ENCODE results near the gene B4GALNT1. TPM values are rescaled to one million over a fixed set of nuclear protein-coding genes. Genes with fewer than 3 reads are reported as not detected.

Gene B4GALNT1
- total and polyA plus RNA-seq, 9 of the 15 experiments (the other 6 are each of a cell fraction or from before 2014, with no cell fraction given): 1.0 to 32.2 (median 9.8) TPM

DNA sequence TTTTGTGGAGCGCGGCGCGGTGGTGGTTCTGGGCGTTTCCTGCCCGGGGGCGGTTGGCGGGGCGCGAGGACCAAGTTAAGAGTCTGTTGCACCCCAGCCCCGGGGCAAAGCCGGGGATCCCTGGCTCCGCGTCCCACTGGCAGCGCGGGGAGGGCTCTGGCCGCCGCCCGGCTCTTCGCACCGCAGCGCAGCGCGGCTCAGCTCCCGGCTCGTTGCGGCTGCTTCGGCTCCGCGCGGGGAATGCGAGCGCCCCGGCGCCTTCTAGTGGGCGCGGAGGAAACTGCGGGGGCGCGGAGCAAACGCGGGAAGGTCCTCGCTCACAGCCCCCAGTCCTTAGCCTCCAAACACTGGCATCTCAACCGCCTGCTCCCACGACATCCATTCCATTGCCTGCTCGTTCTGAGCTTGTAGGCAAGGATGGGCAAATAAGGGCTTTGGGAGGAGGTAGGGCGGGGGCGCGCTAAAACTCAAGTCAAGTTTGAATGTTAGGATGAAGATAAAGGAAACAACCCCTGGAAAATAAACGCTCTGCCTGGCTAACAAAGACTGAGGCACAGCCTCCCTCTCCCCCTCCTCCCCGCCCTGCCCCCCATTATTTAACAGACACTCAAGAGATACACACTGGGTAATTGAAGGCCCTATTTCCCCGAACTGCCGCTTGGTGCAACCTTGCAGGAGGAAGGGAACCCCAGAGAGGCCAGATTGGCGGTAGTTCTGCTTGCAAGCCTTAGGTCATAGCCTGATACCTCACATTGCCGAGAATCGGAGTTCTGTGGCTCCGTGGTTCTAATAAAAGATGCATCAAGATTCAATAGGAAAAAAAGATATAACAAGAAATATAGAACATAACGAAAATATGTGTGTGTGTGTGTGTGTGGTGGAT is at the start of gene B4GALNT1 (continued):
- TF ChIP-seq ZMIZ1 (IDR thresholded peaks at IDR 0.05; ENCODE audit: low read depth in 2 of 2, low read length in 2 of 2) (no peak), ERF (CRISPR knock-in tag; IDR thresholded peaks at IDR 0.05) (no peak), NFIC (IDR thresholded peaks at IDR 0.05) (no peak), MXI1 (IDR thresholded peaks at IDR 0.05; ENCODE audit: low read depth, low read length) (no peak), SNRNP70 (optimal IDR thresholded peaks at IDR 0.05; ENCODE audit: low read depth, low read length) (no peak), LCOR (CRISPR knock-in tag; IDR thresholded peaks at IDR 0.05) (no peak; the same call in none of the 2 replicates), TAL1 (IDR thresholded peaks at IDR 0.05) (no peak), ZNF644 (tag; IDR thresholded peaks at IDR 0.05; ENCODE audit: low read depth) (no peak), CHCHD3 (CRISPR knock-in tag; IDR thresholded peaks at IDR 0.05) (no peak), PTRF (tag; IDR thresholded peaks at IDR 0.05) (no peak), POLR2AphosphoS5 (IDR thresholded peaks at IDR 0.05; ENCODE audit: control insufficient read depth, insufficient read depth, low read depth, low read length) (peak; percentile 44; the same call in 1 of the 2 replicates)
- TF ChIP-seq, protein P1, sequence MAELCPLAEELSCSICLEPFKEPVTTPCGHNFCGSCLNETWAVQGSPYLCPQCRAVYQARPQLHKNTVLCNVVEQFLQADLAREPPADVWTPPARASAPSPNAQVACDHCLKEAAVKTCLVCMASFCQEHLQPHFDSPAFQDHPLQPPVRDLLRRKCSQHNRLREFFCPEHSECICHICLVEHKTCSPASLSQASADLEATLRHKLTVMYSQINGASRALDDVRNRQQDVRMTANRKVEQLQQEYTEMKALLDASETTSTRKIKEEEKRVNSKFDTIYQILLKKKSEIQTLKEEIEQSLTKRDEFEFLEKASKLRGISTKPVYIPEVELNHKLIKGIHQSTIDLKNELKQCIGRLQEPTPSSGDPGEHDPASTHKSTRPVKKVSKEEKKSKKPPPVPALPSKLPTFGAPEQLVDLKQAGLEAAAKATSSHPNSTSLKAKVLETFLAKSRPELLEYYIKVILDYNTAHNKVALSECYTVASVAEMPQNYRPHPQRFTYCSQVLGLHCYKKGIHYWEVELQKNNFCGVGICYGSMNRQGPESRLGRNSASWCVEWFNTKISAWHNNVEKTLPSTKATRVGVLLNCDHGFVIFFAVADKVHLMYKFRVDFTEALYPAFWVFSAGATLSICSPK (IDR thresholded peaks at IDR 0.05; ENCODE audit: borderline replicate concordance): no peak
- TF ChIP-seq, protein P2, sequence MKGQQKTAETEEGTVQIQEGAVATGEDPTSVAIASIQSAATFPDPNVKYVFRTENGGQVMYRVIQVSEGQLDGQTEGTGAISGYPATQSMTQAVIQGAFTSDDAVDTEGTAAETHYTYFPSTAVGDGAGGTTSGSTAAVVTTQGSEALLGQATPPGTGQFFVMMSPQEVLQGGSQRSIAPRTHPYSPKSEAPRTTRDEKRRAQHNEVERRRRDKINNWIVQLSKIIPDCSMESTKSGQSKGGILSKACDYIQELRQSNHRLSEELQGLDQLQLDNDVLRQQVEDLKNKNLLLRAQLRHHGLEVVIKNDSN (CRISPR knock-in tag; IDR thresholded peaks at IDR 0.05): no peak
- TF ChIP-seq, protein P3, sequence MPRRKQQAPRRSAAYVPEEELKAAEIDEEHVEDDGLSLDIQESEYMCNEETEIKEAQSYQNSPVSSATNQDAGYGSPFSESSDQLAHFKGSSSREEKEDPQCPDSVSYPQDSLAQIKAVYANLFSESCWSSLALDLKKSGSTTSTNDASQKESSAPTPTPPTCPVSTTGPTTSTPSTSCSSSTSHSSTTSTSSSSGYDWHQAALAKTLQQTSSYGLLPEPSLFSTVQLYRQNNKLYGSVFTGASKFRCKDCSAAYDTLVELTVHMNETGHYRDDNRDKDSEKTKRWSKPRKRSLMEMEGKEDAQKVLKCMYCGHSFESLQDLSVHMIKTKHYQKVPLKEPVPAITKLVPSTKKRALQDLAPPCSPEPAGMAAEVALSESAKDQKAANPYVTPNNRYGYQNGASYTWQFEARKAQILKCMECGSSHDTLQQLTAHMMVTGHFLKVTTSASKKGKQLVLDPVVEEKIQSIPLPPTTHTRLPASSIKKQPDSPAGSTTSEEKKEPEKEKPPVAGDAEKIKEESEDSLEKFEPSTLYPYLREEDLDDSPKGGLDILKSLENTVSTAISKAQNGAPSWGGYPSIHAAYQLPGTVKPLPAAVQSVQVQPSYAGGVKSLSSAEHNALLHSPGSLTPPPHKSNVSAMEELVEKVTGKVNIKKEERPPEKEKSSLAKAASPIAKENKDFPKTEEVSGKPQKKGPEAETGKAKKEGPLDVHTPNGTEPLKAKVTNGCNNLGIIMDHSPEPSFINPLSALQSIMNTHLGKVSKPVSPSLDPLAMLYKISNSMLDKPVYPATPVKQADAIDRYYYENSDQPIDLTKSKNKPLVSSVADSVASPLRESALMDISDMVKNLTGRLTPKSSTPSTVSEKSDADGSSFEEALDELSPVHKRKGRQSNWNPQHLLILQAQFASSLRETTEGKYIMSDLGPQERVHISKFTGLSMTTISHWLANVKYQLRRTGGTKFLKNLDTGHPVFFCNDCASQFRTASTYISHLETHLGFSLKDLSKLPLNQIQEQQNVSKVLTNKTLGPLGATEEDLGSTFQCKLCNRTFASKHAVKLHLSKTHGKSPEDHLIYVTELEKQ (CRISPR knock-in tag; IDR thresholded peaks at IDR 0.05): no peak
- TF ChIP-seq, protein P4, sequence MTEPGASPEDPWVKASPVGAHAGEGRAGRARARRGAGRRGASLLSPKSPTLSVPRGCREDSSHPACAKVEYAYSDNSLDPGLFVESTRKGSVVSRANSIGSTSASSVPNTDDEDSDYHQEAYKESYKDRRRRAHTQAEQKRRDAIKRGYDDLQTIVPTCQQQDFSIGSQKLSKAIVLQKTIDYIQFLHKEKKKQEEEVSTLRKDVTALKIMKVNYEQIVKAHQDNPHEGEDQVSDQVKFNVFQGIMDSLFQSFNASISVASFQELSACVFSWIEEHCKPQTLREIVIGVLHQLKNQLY (CRISPR knock-in tag; conservative IDR thresholded peaks at IDR 0.05): no peak
